Central memory CD8-positive, alpha-beta T cell (primary cell): Measurements from ENCODE around the gene FAM222B.
"Not testable (repeated sequence)": the region's sequence is repeated elsewhere in the genome, so short reads cannot be mapped to it uniquely, and the experiment has no call there.

Experiments
- ATAC-seq: fragments of 150-1000 bp; cut with Tn5 transposase; replicated peaks from 2 replicates; pipeline ENCODE4 v1.10.0; 2022; ENCODE audit warnings: mild to moderate bottlenecking, moderate FRiP score, moderate number of reproducible peaks; ENCODE audit not compliant: poor library complexity, severe bottlenecking; ENCODE audit errors: extremely low read depth
- DNase-seq, 2 donors: peaks; one replicate each; pipeline ENCODE4 v3.0.0; 2021; ENCODE audit warnings: low spot score in 2 of 2
- H3K27ac Mint-ChIP-seq: one replicate; pipeline ENCODE4 v1.8.0; 2022; ENCODE audit warnings: low read depth, mild to moderate bottlenecking, moderate library complexity, mixed read lengths
- H3K27me3 Mint-ChIP-seq: one replicate; pipeline ENCODE4 v1.8.0; 2022; ENCODE audit warnings: mixed read lengths
- H3K36me3 Mint-ChIP-seq: one replicate; pipeline ENCODE4 v1.8.0; 2022; ENCODE audit warnings: mild to moderate bottlenecking, moderate library complexity, mixed read lengths; ENCODE audit not compliant: insufficient read depth
- H3K4me1 Mint-ChIP-seq: one replicate; pipeline ENCODE4 v1.8.0; 2022; ENCODE audit warnings: mixed read lengths
- H3K4me3 Mint-ChIP-seq: one replicate; pipeline ENCODE4 v1.8.0; 2022; ENCODE audit warnings: mild to moderate bottlenecking, moderate library complexity, mixed read lengths
- H3K9me3 Mint-ChIP-seq: one replicate; pipeline ENCODE4 v1.8.0; 2022; ENCODE audit warnings: mixed read lengths

The FAM222B gene

GRCh38 chr17:28729950-28730330 is 112.7 kb downstream of the FAM222B start:
- no peak overlapping the region for H3K4me3 Mint-ChIP-seq
- H3K4me1 Mint-ChIP-seq, result peaks cover 39% of the 10 kb centered on the region
- no peak overlapping the region for H3K27ac Mint-ChIP-seq
- ATAC-seq, result no peak
- DNase-seq, result no peak
- H3K36me3 Mint-ChIP-seq, result peaks cover 24% of the 10 kb centered on the region
- no peaks in the 10 kb centered on the region for H3K27me3 Mint-ChIP-seq
- H3K9me3 Mint-ChIP-seq, result no peaks in the 10 kb centered on the region

- Mint-ChIP-seq H3K27me3 (no peaks in the 10 kb centered on the region), H3K27ac (peak within 1 kb of the TSS; percentile 98), H3K4me3 (peak within 1 kb of the TSS; percentile 94), H3K9me3 (no peaks in the 10 kb centered on the region), H3K4me1 (peaks cover 50% of the 10 kb centered on the region), H3K36me3 (peaks cover 35% of the 10 kb centered on the region)
- DNase-seq (peak; percentile 97 to 99), ATAC-seq (peak; percentile 51)
Measured at GRCh38 chr17:28728364-28729200, 114.0 kb downstream of the FAM222B start, which contains the start of gene NEK8. NEK8 (plus strand) TSS chr17:28728788; CDS start chr17:28728814, 26 bp downstream.

- no peaks in the 10 kb centered on the region for H3K9me3 Mint-ChIP-seq
- H3K4me1 Mint-ChIP-seq, result peaks cover 62% of the 10 kb centered on the region
- peak; percentile 50 for ATAC-seq
- peak overlapping the region; percentile 98 for H3K27ac Mint-ChIP-seq
- no peaks in the 10 kb centered on the region for H3K27me3 Mint-ChIP-seq
- H3K4me3 Mint-ChIP-seq, result peak overlapping the region; percentile 94
- peaks cover 50% of the 10 kb centered on the region for H3K36me3 Mint-ChIP-seq
- DNase-seq, result peak; percentile 84 to 88
Measured at GRCh38 chr17:28726627-28727491, 115.7 kb downstream of the FAM222B start.

GRCh38 chr17:28726226-28726626 is 116.4 kb downstream of the FAM222B start, which contains the start of gene TLCD1:
TLCD1 (minus strand) TSS chr17:28726233; CDS start chr17:28726097, 136 bp downstream.
- H3K4me3 Mint-ChIP-seq, result peak within 1 kb of the TSS; percentile 94
- DNase-seq (peak; percentile 60 to 63), ATAC-seq (peak; percentile 44)
- H3K9me3 Mint-ChIP-seq, result no peaks in the 10 kb centered on the region
- H3K4me1 Mint-ChIP-seq, result peaks cover 67% of the 10 kb centered on the region
- H3K27me3 Mint-ChIP-seq, result no peaks in the 10 kb centered on the region
- peaks cover 57% of the 10 kb centered on the region for H3K36me3 Mint-ChIP-seq
- peak within 1 kb of the TSS; percentile 98 for H3K27ac Mint-ChIP-seq

- H3K27ac Mint-ChIP-seq, result peak overlapping the region; percentile 98
- ATAC-seq (no peak), DNase-seq (no peak)
- H3K4me1 Mint-ChIP-seq, result peaks cover 71% of the 10 kb centered on the region
- peaks cover 62% of the 10 kb centered on the region for H3K36me3 Mint-ChIP-seq
- no peaks in the 10 kb centered on the region for H3K27me3 Mint-ChIP-seq
- H3K9me3 Mint-ChIP-seq, result no peaks in the 10 kb centered on the region
- peak overlapping the region; percentile 94 for H3K4me3 Mint-ChIP-seq
Measured at GRCh38 chr17:28725660-28726225, 116.8 kb downstream of the FAM222B start.

GRCh38 chr17:28725166-28725659 is 117.4 kb downstream of the FAM222B start:
- no peaks in the 10 kb centered on the region for H3K27me3 Mint-ChIP-seq
- peaks cover 67% of the 10 kb centered on the region for H3K36me3 Mint-ChIP-seq
- no peak for ATAC-seq
- H3K4me3 Mint-ChIP-seq, result peak overlapping the region; percentile 94
- H3K9me3 Mint-ChIP-seq, result no peaks in the 10 kb centered on the region
- H3K4me1 Mint-ChIP-seq, result peaks cover 77% of the 10 kb centered on the region
- peak overlapping the region; percentile 86 for H3K27ac Mint-ChIP-seq
- DNase-seq, result no peak

- Mint-ChIP-seq H3K9me3 (no peaks in the 10 kb centered on the region), H3K27me3 (no peaks in the 10 kb centered on the region), H3K27ac (peak overlapping the region; percentile 74), H3K4me3 (peak overlapping the region; percentile 94), H3K36me3 (peaks cover 73% of the 10 kb centered on the region), H3K4me1 (peaks cover 79% of the 10 kb centered on the region)
- DNase-seq (no peak), ATAC-seq (no peak)
Measured at GRCh38 chr17:28724500-28725165, 118.0 kb downstream of the FAM222B start.

GRCh38 chr17:28723836-28724499 is 118.6 kb downstream of the FAM222B start:
- peaks cover 79% of the 10 kb centered on the region for H3K4me1 Mint-ChIP-seq
- H3K4me3 Mint-ChIP-seq, result peak overlapping the region; percentile 94
- peak overlapping the region; percentile 74 for H3K27ac Mint-ChIP-seq
- not testable (repeated sequence) for DNase-seq, H3K27me3 Mint-ChIP-seq, H3K9me3 Mint-ChIP-seq, ATAC-seq
- peaks cover 75% of the 10 kb centered on the region for H3K36me3 Mint-ChIP-seq

GRCh38 chr17:28723159-28723835 is 119.3 kb downstream of the FAM222B start:
- ATAC-seq, result no peak
- H3K27me3 Mint-ChIP-seq, result no peaks in the 10 kb centered on the region
- H3K4me3 Mint-ChIP-seq, result no peak overlapping the region
- H3K4me1 Mint-ChIP-seq, result peaks cover 81% of the 10 kb centered on the region
- no peaks in the 10 kb centered on the region for H3K9me3 Mint-ChIP-seq
- H3K36me3 Mint-ChIP-seq, result peaks cover 69% of the 10 kb centered on the region
- H3K27ac Mint-ChIP-seq, result no peak overlapping the region
- no peak for DNase-seq

GRCh38 chr17:28722417-28723158 is 120.0 kb downstream of the FAM222B start:
- Mint-ChIP-seq H3K4me1 (peaks cover 78% of the 10 kb centered on the region), H3K4me3 (peak overlapping the region; percentile 100)

GRCh38 chr17:28720997-28721329 is 121.6 kb downstream of the FAM222B start:
- Mint-ChIP-seq H3K36me3 (peaks cover 60% of the 10 kb centered on the region), H3K27ac (peak overlapping the region; percentile 98), H3K4me3 (peak overlapping the region; percentile 100), H3K4me1 (peaks cover 67% of the 10 kb centered on the region)
- H3K27me3 Mint-ChIP-seq, H3K9me3 Mint-ChIP-seq, ATAC-seq, DNase-seq: not testable (repeated sequence)

More at GRCh38 chr17:28722417-28723158, 120.0 kb downstream of the FAM222B start:
- ATAC-seq, result no peak
- Mint-ChIP-seq H3K27me3 (no peaks in the 10 kb centered on the region), H3K27ac (peak overlapping the region; percentile 98), H3K36me3 (peaks cover 63% of the 10 kb centered on the region), H3K9me3 (no peaks in the 10 kb centered on the region)
- DNase-seq, result no peak
